ENCODE results near the gene SMARCD1. TPM values are rescaled to one million over a fixed set of nuclear protein-coding genes. Genes with fewer than 3 reads are reported as not detected.

Gene SMARCD1
- total and polyA plus RNA-seq, 2 experiments from 2014 or later, result 124 to 287 TPM

GRCh38 chr12:50100561-50100960 lies 15.4 kb downstream of the SMARCD1 start:
- Histone ChIP-seq H3K4me3 (no peak overlapping the region), H3K79me2 (replicated peaks; ENCODE audit: insufficient read depth) (no peaks in the 10 kb centered on the region), H3K27ac (ENCODE audit: low read depth) (peak overlapping the region; percentile 36; the same call in 1 of the 2 replicates), H3K4me1 (ENCODE audit: insufficient read depth) (peaks cover 12% of the 10 kb centered on the region; the same call in 1 of the 2 replicates), H4K20me1 (replicated peaks; ENCODE audit: insufficient read depth) (peaks cover 6% of the 10 kb centered on the region), H3K36me3 (ENCODE audit: insufficient read depth) (peaks cover 36% of the 10 kb centered on the region), H3K4me2 (no peak overlapping the region), H3K9me2 (ENCODE audit: insufficient read depth) (no peaks in the 10 kb centered on the region), H3F3A (replicated peaks; ENCODE audit: low read depth) (peaks cover 8% of the 10 kb centered on the region; the same call in 1 of the 2 replicates), H3K27me3 (ENCODE audit: insufficient read depth) (no peaks in the 10 kb centered on the region), H2AFZ (no peak overlapping the region)
- H3K4me3 Mint-ChIP-seq, result no peak overlapping the region
- H3K27me3 Mint-ChIP-seq (ENCODE audit: insufficient read depth, low read depth, poor library complexity), result peaks cover 9% of the 10 kb centered on the region
- peaks cover 39% of the 10 kb centered on the region for H3K4me1 Mint-ChIP-seq
- H3K36me3 Mint-ChIP-seq (ENCODE audit: low read depth), result peaks cover 58% of the 10 kb centered on the region
- H3K27ac Mint-ChIP-seq, result no peak overlapping the region
- TF ChIP-seq CREB1 (CRISPR knock-in tag; IDR thresholded peaks at IDR 0.05; ENCODE audit: low read depth), result no peak
- no peak for TF ChIP-seq REST (IDR thresholded peaks at IDR 0.05; ENCODE audit: unreplicated experiment)
- TF ChIP-seq POLR2AphosphoS5 (IDR thresholded peaks at IDR 0.05; ENCODE audit: low read depth), result no peak
- no peak for TF ChIP-seq CTCF (conservative IDR thresholded peaks at IDR 0.05; ENCODE audit: low read depth in 2 of 2)
- TF ChIP-seq EZH2phosphoT487 (IDR thresholded peaks at IDR 0.05; ENCODE audit: unreplicated experiment), result no peak
- no peak for TF ChIP-seq ZNF462 (CRISPR knock-in tag; IDR thresholded peaks at IDR 0.05)
- TF ChIP-seq ZNF331 (CRISPR knock-in tag; IDR thresholded peaks at IDR 0.05; ENCODE audit: low read depth), result no peak
- TF ChIP-seq EZH2 (IDR thresholded peaks at IDR 0.05; ENCODE audit: low read depth, unreplicated experiment), result no peak
- no peak for ATAC-seq
- H3K9me3 Mint-ChIP-seq, result no peaks in the 10 kb centered on the region
- DNase-seq (ENCODE audit: low spot score), result no peak
